ENCODE data around the gene SVBP. TPM values are rescaled to one million over a fixed set of nuclear protein-coding genes. Genes with fewer than 3 reads are reported as not detected.

SVBP gene
- total RNA-seq, 1 donor from 2014 or later, result 48.1 TPM

- no peak overlapping the region for H3K4me3 Mint-ChIP-seq
- H3K27me3 Mint-ChIP-seq (ENCODE audit: low read depth), result no peaks in the 10 kb centered on the region
- DNase-seq (ENCODE audit: low spot score in 2 of 2, unreplicated experiment in 2 of 2), result no peak
- peaks cover 11% of the 10 kb centered on the region for H3K36me3 Mint-ChIP-seq
- no peak for TF ChIP-seq CTCF (IDR thresholded peaks at IDR 0.05; ENCODE audit: unreplicated experiment)
- H3K4me1 Mint-ChIP-seq, result peaks cover 7% of the 10 kb centered on the region
- peak overlapping the region; percentile 34 for H3K27ac Mint-ChIP-seq
- no peaks in the 10 kb centered on the region for H3K9me3 Mint-ChIP-seq
Observed at GRCh38 chr1:42837709-42838108, 20.5 kb upstream of the SVBP start.

GRCh38 chr1:42835422-42835821 lies 18.2 kb upstream of the SVBP start:
- DNase-seq (ENCODE audit: low spot score in 2 of 2, unreplicated experiment in 2 of 2), result no peak
- Mint-ChIP-seq H3K4me3 (no peak overlapping the region), H3K27me3 (ENCODE audit: low read depth) (no peaks in the 10 kb centered on the region), H3K36me3 (peaks cover 5% of the 10 kb centered on the region), H3K27ac (no peak overlapping the region), H3K4me1 (peaks cover 6% of the 10 kb centered on the region), H3K9me3 (no peaks in the 10 kb centered on the region)
- TF ChIP-seq CTCF (IDR thresholded peaks at IDR 0.05; ENCODE audit: unreplicated experiment), result no peak

DNA sequence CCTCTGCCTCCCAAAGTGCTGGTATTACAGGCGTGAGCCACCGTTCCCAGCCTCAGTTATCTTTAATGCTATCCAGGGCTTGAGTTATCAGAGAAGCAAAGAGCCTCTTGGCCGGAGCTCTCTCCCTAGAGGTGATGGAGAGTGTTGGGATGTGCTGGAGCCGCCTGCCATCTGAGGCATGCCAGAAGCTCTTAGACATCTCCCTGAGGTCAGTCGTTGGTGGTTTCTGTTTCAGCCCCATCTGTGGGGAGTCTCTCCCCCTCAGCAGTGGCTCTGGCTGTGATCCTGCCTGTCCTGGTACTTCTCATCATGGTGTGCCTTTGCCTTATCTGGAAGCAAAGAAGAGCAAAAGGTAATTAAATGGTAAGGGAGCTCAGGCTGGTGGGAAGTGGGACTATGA lies 17.6 kb upstream of the SVBP start:
- H3K27ac Mint-ChIP-seq, result no peak overlapping the region
- H3K4me1 Mint-ChIP-seq, result peaks cover 6% of the 10 kb centered on the region
- no peak overlapping the region for H3K4me3 Mint-ChIP-seq
- no peak for DNase-seq (ENCODE audit: low spot score in 2 of 2, unreplicated experiment in 2 of 2)
- H3K27me3 Mint-ChIP-seq (ENCODE audit: low read depth), result no peaks in the 10 kb centered on the region
- H3K36me3 Mint-ChIP-seq, result peaks cover 7% of the 10 kb centered on the region
- H3K9me3 Mint-ChIP-seq, result no peaks in the 10 kb centered on the region
- no peak for TF ChIP-seq CTCF (IDR thresholded peaks at IDR 0.05; ENCODE audit: unreplicated experiment)

DNA sequence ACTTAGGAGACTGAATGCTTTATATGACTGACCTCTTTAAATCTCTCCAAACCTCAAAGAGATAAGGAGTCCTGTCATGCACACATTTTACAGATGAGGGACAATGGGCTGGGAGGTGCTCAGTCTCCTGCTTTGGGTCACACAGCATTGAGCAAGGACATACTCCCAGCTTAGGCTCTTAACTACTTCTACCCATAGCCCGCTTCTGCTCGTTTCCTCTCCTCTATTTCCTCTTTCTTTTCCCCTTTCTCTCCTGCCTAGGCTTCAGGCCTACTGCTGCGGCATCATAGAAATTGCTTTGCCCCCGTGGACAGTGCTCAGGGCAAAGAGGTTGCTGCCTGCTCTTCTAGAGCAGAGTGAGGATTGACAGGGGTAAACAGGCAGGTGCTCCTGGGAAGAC lies 16.8 kb upstream of the SVBP start:
- peaks cover 7% of the 10 kb centered on the region for H3K36me3 Mint-ChIP-seq
- no peak for TF ChIP-seq CTCF (IDR thresholded peaks at IDR 0.05; ENCODE audit: unreplicated experiment)
- H3K4me3 Mint-ChIP-seq, result no peak overlapping the region
- H3K4me1 Mint-ChIP-seq, result peaks cover 6% of the 10 kb centered on the region
- H3K27me3 Mint-ChIP-seq (ENCODE audit: low read depth), result no peaks in the 10 kb centered on the region
- no peak for DNase-seq (ENCODE audit: low spot score in 2 of 2, unreplicated experiment in 2 of 2)
- no peaks in the 10 kb centered on the region for H3K9me3 Mint-ChIP-seq
- H3K27ac Mint-ChIP-seq, result no peak overlapping the region

GRCh38 chr1:42832641-42833240 lies 15.5 kb upstream of the SVBP start:
- no peak overlapping the region for H3K4me3 Mint-ChIP-seq
- H3K27ac Mint-ChIP-seq, result no peak overlapping the region
- no peak for TF ChIP-seq CTCF (IDR thresholded peaks at IDR 0.05; ENCODE audit: unreplicated experiment)
- H3K9me3 Mint-ChIP-seq, result no peaks in the 10 kb centered on the region
- peaks cover 7% of the 10 kb centered on the region for H3K36me3 Mint-ChIP-seq
- no peak for DNase-seq (ENCODE audit: low spot score in 2 of 2, unreplicated experiment in 2 of 2)
- H3K4me1 Mint-ChIP-seq, result peaks cover 5% of the 10 kb centered on the region
- no peaks in the 10 kb centered on the region for H3K27me3 Mint-ChIP-seq (ENCODE audit: low read depth)

- H3K27ac Mint-ChIP-seq, result no peak overlapping the region
Observed at GRCh38 chr1:42831273-42831672, 14.1 kb upstream of the SVBP start.

More at GRCh38 chr1:42831273-42831672, 14.1 kb upstream of the SVBP start:
- H3K36me3 Mint-ChIP-seq, result peaks cover 7% of the 10 kb centered on the region
- no peak overlapping the region for H3K4me3 Mint-ChIP-seq
- TF ChIP-seq CTCF (IDR thresholded peaks at IDR 0.05; ENCODE audit: unreplicated experiment), result no peak
- H3K9me3 Mint-ChIP-seq, result no peaks in the 10 kb centered on the region
- DNase-seq (ENCODE audit: low spot score in 2 of 2, unreplicated experiment in 2 of 2), result no peak
- peaks cover 2% of the 10 kb centered on the region for H3K4me1 Mint-ChIP-seq
- H3K27me3 Mint-ChIP-seq (ENCODE audit: low read depth), result no peaks in the 10 kb centered on the region
